ENCODE results near the gene PPP1R14B. TPM values are rescaled to one million over a fixed set of nuclear protein-coding genes. Genes with fewer than 3 reads are reported as not detected.
A peak's percentile ranks its signal among the peaks of the same experiment; 100 is the strongest.

The PPP1R14B gene
- total and polyA plus RNA-seq, 2 of the 13 experiments (the other 11 are each of a cell fraction or from before 2014, with no cell fraction given), result 110 to 148 TPM

GRCh38 chr11:64247729-64248531 lies 1.2 kb upstream of the PPP1R14B start:
- H3K36me3 ChIP-seq (replicated peaks in 1 of 2; ENCODE audit: control insufficient read depth in 1 of 2, insufficient read depth in 2 of 2, low read length in 2 of 2), result peaks cover 0 to 11% of the 10 kb centered on the region in 2 experiments; a peak in 2 of 5 replicates
- H2AFZ ChIP-seq (ENCODE audit: low read length), result no peak overlapping the region
- H3K79me2 ChIP-seq (ENCODE audit: insufficient read depth, low read length), result peaks cover 26% of the 10 kb centered on the region
- H3K4me3 ChIP-seq (replicated peaks in 1 of 3; ENCODE audit: insufficient read depth in 1 of 3, low read depth in 2 of 3, low read length in 3 of 3), result peak overlapping the region; percentile 67 to 89 (median 84)
- H3K27me3 ChIP-seq (ENCODE audit: control insufficient read depth in 1 of 2, insufficient read depth in 2 of 2, low read length in 2 of 2), result no peaks in the 10 kb centered on the region; a peak in 1 of 5 replicates
- DNase-seq (ENCODE audit: low spot score), result no peak
- peaks cover 70% of the 10 kb centered on the region for H3K4me1 ChIP-seq (ENCODE audit: insufficient read depth, low read length)
- POLR2A ChIA-PET, result interaction anchor here (1.9 to 8.3 kb wide), 3 partner anchors 10 to 63 kb away, joined by 7 to 113 read pairs (median 31); no protein-coding TSS in a partner anchor
- in situ Hi-C loops (cut with HindIII; ENCODE audit: extremely low pct_ligation_motif_present, low pct_unique_long_range_greater_than_20kb), result no loop called here
- 17% methylated on average over 21 of the region's 31 CpGs for WGBS (ENCODE audit: low lambda C conversion rate)
- intact Hi-C loops (cut with micrococcal nuclease; ENCODE audit: unreplicated experiment), result loop anchor here (5.0 kb wide), 1 partner anchor 54 kb away; the partner anchor contains the start of gene CATSPERZ
- peak overlapping the region; percentile 83 for H3K27ac ChIP-seq (ENCODE audit: extremely low read length, insufficient read depth, low read length)
- CTCF ChIA-PET (ENCODE audit: low intra/inter-chr PET ratio, low total read pairs), result no interaction called here
- no peaks in the 10 kb centered on the region for H3K9me3 ChIP-seq (ENCODE audit: low read length)
- BruUV-seq (replicated peaks), result no TSS peak
- peak overlapping the region; percentile 100 for H3K4me2 ChIP-seq (ENCODE audit: low read depth, low read length)
- no peaks in the 10 kb centered on the region for H4K20me1 ChIP-seq (ENCODE audit: insufficient read depth, low read length)
- FAIRE-seq, result no peak
- H3K9ac ChIP-seq (ENCODE audit: insufficient read depth, low read depth, low read length), result peak overlapping the region; percentile 81
- peak; percentile 7 for ATAC-seq
- TF ChIP-seq ZNF343 (CRISPR knock-in tag; IDR thresholded peaks at IDR 0.05) (no peak), ZGPAT (CRISPR knock-in tag; IDR thresholded peaks at IDR 0.05) (peak; percentile 9; the same call in 1 of the 2 replicates), HHEX (CRISPR knock-in tag; IDR thresholded peaks at IDR 0.05) (no peak), MYC (CRISPR knock-in tag; IDR thresholded peaks at IDR 0.05; ENCODE audit: borderline replicate concordance) (0 out of 2 replicates have a peak, but pooled peaks have one; percentile 19), ZNF263 (CRISPR knock-in tag; IDR thresholded peaks at IDR 0.05) (0 out of 2 replicates have a peak, but pooled peaks have one; percentile 20), ZNF362 (CRISPR knock-in tag; IDR thresholded peaks at IDR 0.05; ENCODE audit: borderline replicate concordance) (no peak), ZNF652 (CRISPR knock-in tag; IDR thresholded peaks at IDR 0.05; ENCODE audit: borderline replicate concordance, low read depth) (no peak), AGO2 (optimal IDR thresholded peaks at IDR 0.05; ENCODE audit: low read depth, low read length) (peak; percentile 16), SATB2 (CRISPR knock-in tag; IDR thresholded peaks at IDR 0.05) (0 out of 2 replicates have a peak, but pooled peaks have one; percentile 43), ZNF768 (CRISPR knock-in tag; IDR thresholded peaks at IDR 0.05) (peak; percentile 15; the same call in 1 of the 2 replicates), SIN3A (IDR thresholded peaks at IDR 0.05; ENCODE audit: borderline replicate concordance, low read depth, low read length) (0 out of 2 replicates have a peak, but pooled peaks have one; percentile 5), ZNF605 (CRISPR knock-in tag; IDR thresholded peaks at IDR 0.05) (0 out of 2 replicates have a peak, but pooled peaks have one; percentile 26), MEIS2 (CRISPR knock-in tag; IDR thresholded peaks at IDR 0.05) (0 out of 2 replicates have a peak, but pooled peaks have one; percentile 62)
- TF ChIP-seq, protein P1, sequence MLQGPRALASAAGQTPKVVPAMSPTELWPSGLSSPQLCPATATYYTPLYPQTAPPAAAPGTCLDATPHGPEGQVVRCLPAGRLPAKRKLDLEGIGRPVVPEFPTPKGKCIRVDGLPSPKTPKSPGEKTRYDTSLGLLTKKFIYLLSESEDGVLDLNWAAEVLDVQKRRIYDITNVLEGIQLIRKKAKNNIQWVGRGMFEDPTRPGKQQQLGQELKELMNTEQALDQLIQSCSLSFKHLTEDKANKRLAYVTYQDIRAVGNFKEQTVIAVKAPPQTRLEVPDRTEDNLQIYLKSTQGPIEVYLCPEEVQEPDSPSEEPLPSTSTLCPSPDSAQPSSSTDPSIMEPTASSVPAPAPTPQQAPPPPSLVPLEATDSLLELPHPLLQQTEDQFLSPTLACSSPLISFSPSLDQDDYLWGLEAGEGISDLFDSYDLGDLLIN (CRISPR knock-in tag; IDR thresholded peaks at IDR 0.05; ENCODE audit: borderline replicate concordance), result 0 out of 2 replicates have a peak, but pooled peaks have one; percentile 41
- TF ChIP-seq, protein P2, sequence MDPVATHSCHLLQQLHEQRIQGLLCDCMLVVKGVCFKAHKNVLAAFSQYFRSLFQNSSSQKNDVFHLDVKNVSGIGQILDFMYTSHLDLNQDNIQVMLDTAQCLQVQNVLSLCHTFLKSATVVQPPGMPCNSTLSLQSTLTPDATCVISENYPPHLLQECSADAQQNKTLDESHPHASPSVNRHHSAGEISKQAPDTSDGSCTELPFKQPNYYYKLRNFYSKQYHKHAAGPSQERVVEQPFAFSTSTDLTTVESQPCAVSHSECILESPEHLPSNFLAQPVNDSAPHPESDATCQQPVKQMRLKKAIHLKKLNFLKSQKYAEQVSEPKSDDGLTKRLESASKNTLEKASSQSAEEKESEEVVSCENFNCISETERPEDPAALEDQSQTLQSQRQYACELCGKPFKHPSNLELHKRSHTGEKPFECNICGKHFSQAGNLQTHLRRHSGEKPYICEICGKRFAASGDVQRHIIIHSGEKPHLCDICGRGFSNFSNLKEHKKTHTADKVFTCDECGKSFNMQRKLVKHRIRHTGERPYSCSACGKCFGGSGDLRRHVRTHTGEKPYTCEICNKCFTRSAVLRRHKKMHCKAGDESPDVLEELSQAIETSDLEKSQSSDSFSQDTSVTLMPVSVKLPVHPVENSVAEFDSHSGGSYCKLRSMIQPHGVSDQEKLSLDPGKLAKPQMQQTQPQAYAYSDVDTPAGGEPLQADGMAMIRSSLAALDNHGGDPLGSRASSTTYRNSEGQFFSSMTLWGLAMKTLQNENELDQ (CRISPR knock-in tag; IDR thresholded peaks at IDR 0.05; ENCODE audit: borderline replicate concordance), result no peak
- TF ChIP-seq, protein P3, sequence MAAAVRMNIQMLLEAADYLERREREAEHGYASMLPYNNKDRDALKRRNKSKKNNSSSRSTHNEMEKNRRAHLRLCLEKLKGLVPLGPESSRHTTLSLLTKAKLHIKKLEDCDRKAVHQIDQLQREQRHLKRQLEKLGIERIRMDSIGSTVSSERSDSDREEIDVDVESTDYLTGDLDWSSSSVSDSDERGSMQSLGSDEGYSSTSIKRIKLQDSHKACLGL (CRISPR knock-in tag; IDR thresholded peaks at IDR 0.05), result 0 out of 2 replicates have a peak, but pooled peaks have one; percentile 11

Measured in HepG2 (cell line).